ENCODE results near the gene ELL. TPM values are rescaled to one million over a fixed set of nuclear protein-coding genes. Genes with fewer than 3 reads are reported as not detected.

The ELL gene
- polyA plus RNA-seq, 1 donor from 2014 or later = 7.2 TPM

DNA sequence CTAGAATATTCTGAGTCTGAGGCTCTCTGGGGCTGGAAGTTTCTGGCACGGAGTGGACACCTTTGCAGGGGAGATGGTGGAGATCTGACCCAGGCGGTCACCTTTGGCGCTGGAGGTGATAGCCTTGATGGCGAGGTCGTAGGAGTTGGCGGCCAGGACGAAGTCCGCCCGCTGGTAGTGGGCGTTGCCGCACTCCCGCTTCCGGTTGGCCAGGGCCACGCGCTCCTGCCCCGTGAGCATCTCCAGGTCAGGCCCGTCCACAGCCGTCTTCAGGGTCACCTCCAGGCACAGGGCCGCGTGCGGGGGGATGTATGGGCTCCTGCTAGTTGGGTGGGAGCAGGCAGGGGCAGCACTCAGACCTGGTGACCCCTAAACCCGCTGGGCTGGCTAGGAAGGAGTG is 16.2 kb upstream of the ELL start:
- Histone ChIP-seq H3K27me3 (ENCODE audit: insufficient read depth, low read depth, low read length) (no peaks in the 10 kb centered on the region), H3K79me2 (replicated peaks; ENCODE audit: insufficient read depth, low read length) (no peaks in the 10 kb centered on the region), H3F3A (ENCODE audit: insufficient read depth, low read length, poor library complexity, severe bottlenecking) (no peaks in the 10 kb centered on the region), H3K4me2 (ENCODE audit: low read length) (no peak overlapping the region), H3K36me3 (ENCODE audit: insufficient read depth, low read length) (no peaks in the 10 kb centered on the region), H3K9ac (ENCODE audit: low read length) (no peak overlapping the region), H4K20me1 (ENCODE audit: insufficient read depth) (no peaks in the 10 kb centered on the region), H3K4me3 (ENCODE audit: low read length) (no peak overlapping the region), H3K9me3 (ENCODE audit: low read length) (no peaks in the 10 kb centered on the region), H3K27ac (ENCODE audit: low read length) (no peak overlapping the region), H3K9me2 (ENCODE audit: insufficient read depth, low read length) (no peaks in the 10 kb centered on the region), H2AFZ (ENCODE audit: low read depth, low read length) (no peak overlapping the region)
- TF ChIP-seq, protein P1, sequence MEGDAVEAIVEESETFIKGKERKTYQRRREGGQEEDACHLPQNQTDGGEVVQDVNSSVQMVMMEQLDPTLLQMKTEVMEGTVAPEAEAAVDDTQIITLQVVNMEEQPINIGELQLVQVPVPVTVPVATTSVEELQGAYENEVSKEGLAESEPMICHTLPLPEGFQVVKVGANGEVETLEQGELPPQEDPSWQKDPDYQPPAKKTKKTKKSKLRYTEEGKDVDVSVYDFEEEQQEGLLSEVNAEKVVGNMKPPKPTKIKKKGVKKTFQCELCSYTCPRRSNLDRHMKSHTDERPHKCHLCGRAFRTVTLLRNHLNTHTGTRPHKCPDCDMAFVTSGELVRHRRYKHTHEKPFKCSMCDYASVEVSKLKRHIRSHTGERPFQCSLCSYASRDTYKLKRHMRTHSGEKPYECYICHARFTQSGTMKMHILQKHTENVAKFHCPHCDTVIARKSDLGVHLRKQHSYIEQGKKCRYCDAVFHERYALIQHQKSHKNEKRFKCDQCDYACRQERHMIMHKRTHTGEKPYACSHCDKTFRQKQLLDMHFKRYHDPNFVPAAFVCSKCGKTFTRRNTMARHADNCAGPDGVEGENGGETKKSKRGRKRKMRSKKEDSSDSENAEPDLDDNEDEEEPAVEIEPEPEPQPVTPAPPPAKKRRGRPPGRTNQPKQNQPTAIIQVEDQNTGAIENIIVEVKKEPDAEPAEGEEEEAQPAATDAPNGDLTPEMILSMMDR (IDR thresholded peaks at IDR 0.05; ENCODE audit: poor library complexity, severe bottlenecking) = no peak
- TF ChIP-seq MXI1 (conservative IDR thresholded peaks at IDR 0.05; ENCODE audit: poor library complexity, severe bottlenecking) (no peak), EP300 (conservative IDR thresholded peaks at IDR 0.05; ENCODE audit: poor library complexity, severe bottlenecking) (no peak), POLR2AphosphoS5 (IDR thresholded peaks at IDR 0.05) (no peak), EZH2 (IDR thresholded peaks at IDR 0.05; ENCODE audit: borderline replicate concordance, insufficient read depth, low read length, poor library complexity, severe bottlenecking) (no peak), TAF1 (IDR thresholded peaks at IDR 0.05; ENCODE audit: low read depth) (no peak), RAD21 (conservative IDR thresholded peaks at IDR 0.05) (no peak), SMC3 (conservative IDR thresholded peaks at IDR 0.05; ENCODE audit: poor library complexity) (no peak)
- TF ChIP-seq, protein P2, sequence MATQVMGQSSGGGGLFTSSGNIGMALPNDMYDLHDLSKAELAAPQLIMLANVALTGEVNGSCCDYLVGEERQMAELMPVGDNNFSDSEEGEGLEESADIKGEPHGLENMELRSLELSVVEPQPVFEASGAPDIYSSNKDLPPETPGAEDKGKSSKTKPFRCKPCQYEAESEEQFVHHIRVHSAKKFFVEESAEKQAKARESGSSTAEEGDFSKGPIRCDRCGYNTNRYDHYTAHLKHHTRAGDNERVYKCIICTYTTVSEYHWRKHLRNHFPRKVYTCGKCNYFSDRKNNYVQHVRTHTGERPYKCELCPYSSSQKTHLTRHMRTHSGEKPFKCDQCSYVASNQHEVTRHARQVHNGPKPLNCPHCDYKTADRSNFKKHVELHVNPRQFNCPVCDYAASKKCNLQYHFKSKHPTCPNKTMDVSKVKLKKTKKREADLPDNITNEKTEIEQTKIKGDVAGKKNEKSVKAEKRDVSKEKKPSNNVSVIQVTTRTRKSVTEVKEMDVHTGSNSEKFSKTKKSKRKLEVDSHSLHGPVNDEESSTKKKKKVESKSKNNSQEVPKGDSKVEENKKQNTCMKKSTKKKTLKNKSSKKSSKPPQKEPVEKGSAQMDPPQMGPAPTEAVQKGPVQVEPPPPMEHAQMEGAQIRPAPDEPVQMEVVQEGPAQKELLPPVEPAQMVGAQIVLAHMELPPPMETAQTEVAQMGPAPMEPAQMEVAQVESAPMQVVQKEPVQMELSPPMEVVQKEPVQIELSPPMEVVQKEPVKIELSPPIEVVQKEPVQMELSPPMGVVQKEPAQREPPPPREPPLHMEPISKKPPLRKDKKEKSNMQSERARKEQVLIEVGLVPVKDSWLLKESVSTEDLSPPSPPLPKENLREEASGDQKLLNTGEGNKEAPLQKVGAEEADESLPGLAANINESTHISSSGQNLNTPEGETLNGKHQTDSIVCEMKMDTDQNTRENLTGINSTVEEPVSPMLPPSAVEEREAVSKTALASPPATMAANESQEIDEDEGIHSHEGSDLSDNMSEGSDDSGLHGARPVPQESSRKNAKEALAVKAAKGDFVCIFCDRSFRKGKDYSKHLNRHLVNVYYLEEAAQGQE (IDR thresholded peaks at IDR 0.05; ENCODE audit: borderline replicate concordance) = no peak

DNA sequence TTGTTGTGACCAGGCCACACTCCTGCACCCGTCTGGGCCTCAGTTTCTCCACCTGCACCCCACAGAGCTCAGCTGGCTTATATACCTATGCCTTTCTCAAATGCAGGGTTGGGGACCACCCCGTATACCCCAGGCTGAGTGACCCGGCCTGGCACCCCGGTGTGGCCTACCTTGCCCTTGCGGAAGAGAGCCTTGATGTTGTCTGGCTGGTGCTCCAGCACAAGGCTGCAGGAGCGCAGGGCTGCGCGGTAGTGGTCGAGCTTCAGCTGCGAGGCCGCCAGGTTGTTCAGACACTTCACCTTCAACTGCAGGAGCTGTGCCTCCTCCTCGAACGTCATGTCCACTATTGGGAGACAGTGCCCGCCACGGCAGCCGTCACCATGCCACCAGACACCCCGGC is 15.6 kb upstream of the ELL start:
- Histone ChIP-seq H3F3A (ENCODE audit: insufficient read depth, low read length, poor library complexity, severe bottlenecking) (no peaks in the 10 kb centered on the region), H3K4me2 (ENCODE audit: low read length) (no peak overlapping the region), H2AFZ (ENCODE audit: low read depth, low read length) (no peak overlapping the region), H3K27me3 (ENCODE audit: insufficient read depth, low read depth, low read length) (no peaks in the 10 kb centered on the region), H3K9ac (ENCODE audit: low read length) (no peak overlapping the region), H3K79me2 (replicated peaks; ENCODE audit: insufficient read depth, low read length) (no peaks in the 10 kb centered on the region), H3K36me3 (ENCODE audit: insufficient read depth, low read length) (no peaks in the 10 kb centered on the region), H3K9me2 (ENCODE audit: insufficient read depth, low read length) (no peaks in the 10 kb centered on the region), H3K9me3 (ENCODE audit: low read length) (no peaks in the 10 kb centered on the region), H4K20me1 (ENCODE audit: insufficient read depth) (no peaks in the 10 kb centered on the region), H3K4me3 (ENCODE audit: low read length) (no peak overlapping the region), H3K27ac (ENCODE audit: low read length) (no peak overlapping the region)
- TF ChIP-seq, protein P2 (IDR thresholded peaks at IDR 0.05; ENCODE audit: borderline replicate concordance) = no peak
- TF ChIP-seq TAF1 (IDR thresholded peaks at IDR 0.05; ENCODE audit: low read depth) = no peak
